Measurements from ENCODE around the gene PLVAP.

Gene PLVAP, protein sequence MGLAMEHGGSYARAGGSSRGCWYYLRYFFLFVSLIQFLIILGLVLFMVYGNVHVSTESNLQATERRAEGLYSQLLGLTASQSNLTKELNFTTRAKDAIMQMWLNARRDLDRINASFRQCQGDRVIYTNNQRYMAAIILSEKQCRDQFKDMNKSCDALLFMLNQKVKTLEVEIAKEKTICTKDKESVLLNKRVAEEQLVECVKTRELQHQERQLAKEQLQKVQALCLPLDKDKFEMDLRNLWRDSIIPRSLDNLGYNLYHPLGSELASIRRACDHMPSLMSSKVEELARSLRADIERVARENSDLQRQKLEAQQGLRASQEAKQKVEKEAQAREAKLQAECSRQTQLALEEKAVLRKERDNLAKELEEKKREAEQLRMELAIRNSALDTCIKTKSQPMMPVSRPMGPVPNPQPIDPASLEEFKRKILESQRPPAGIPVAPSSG

DNA sequence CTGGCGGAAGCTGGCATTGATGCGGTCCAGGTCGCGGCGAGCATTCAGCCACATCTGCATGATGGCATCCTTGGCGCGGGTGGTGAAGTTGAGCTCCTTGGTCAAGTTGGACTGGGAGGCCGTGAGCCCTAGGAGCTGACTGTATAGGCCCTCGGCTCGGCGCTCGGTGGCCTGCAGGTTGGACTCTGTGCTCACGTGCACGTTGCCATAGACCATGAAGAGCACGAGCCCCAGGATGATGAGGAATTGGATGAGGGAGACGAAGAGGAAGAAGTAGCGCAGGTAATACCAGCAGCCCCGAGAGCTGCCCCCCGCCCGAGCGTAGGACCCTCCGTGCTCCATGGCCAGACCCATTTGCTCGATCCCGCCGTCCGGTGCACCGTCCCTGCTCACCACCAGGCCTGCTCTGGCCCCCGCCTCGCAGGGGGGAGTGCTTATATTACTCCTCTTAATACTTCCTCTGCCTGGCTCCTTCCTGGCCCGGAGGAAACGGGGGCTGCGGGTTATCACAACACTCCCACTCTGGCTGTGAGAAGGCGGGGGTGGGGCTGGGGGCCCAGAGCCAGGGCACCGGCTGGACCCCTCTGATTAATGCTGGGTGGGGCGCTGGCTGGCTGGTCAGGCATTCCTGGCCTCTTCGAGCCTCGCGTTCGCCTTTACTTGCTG is at the start of gene PLVAP:
TSS of gene PLVAP (minus strand) at position 408 of the 666 bp plus-strand sequence. CDS start at position 354, 54 bp downstream.
- H3K36me3 ChIP-seq (ENCODE audit: control insufficient read depth, insufficient read depth, low read length, severe bottlenecking) = no peaks in the 10 kb centered on the region
- no peaks in the 10 kb centered on the region for H3K9me3 ChIP-seq (ENCODE audit: control insufficient read depth, low read length)
- no peak for DNase-seq (ENCODE audit: low read depth)
- no peaks in the 10 kb centered on the region for H3K4me1 ChIP-seq (ENCODE audit: control insufficient read depth, insufficient read depth, low read length)
- H3K4me3 ChIP-seq (ENCODE audit: low read length) = no peak within 1 kb of the TSS
- no peak within 1 kb of the TSS for H3K9ac ChIP-seq (ENCODE audit: low read length)
- peaks cover 22% of the 10 kb centered on the region for H3K27me3 ChIP-seq (replicated peaks; ENCODE audit: control insufficient read depth, insufficient read depth, low read length)

DNA sequence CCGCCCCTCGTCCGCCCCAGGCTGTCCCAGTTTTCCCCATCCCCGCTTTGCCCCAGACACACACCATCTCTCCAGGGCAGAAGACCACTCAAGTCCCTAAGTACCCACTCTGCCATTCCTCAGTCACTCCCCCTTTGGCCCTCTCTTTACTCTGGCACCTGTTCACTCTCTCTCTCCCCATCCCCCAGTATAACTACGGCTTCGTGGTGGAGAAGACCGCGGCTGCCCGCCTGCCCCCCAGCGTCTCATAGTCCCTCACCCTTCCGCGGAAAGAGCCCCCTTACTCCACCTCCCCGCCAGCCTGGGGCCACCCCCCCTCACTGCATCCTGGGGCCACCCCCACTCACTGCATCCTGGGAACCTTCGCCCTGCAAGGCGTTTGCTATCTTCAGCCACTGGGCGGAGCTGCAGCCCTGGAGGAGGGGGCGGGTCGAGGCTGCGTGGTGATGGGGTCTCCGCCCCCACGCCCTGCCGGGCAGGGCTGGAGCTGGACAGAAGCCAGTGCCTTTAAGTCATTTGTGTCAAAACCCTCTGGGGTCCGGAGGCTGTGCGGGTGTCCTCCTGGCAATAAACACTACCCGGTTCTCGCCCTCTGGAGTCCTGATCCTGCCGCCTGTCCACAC is 47.7 kb upstream of the PLVAP start:
- H3K4me1 ChIP-seq (ENCODE audit: control insufficient read depth, insufficient read depth, low read length) = peaks cover 12% of the 10 kb centered on the region
- no peak overlapping the region for H3K9ac ChIP-seq (ENCODE audit: low read length)
- no peaks in the 10 kb centered on the region for H3K9me3 ChIP-seq (ENCODE audit: control insufficient read depth, low read length)
- peak; percentile 19 for DNase-seq (ENCODE audit: low read depth)
- H3K36me3 ChIP-seq (ENCODE audit: control insufficient read depth, insufficient read depth, low read length, severe bottlenecking) = peaks cover 6% of the 10 kb centered on the region
- H3K4me3 ChIP-seq (ENCODE audit: low read length) = no peak overlapping the region
- no peaks in the 10 kb centered on the region for H3K27me3 ChIP-seq (replicated peaks; ENCODE audit: control insufficient read depth, insufficient read depth, low read length)

DNA sequence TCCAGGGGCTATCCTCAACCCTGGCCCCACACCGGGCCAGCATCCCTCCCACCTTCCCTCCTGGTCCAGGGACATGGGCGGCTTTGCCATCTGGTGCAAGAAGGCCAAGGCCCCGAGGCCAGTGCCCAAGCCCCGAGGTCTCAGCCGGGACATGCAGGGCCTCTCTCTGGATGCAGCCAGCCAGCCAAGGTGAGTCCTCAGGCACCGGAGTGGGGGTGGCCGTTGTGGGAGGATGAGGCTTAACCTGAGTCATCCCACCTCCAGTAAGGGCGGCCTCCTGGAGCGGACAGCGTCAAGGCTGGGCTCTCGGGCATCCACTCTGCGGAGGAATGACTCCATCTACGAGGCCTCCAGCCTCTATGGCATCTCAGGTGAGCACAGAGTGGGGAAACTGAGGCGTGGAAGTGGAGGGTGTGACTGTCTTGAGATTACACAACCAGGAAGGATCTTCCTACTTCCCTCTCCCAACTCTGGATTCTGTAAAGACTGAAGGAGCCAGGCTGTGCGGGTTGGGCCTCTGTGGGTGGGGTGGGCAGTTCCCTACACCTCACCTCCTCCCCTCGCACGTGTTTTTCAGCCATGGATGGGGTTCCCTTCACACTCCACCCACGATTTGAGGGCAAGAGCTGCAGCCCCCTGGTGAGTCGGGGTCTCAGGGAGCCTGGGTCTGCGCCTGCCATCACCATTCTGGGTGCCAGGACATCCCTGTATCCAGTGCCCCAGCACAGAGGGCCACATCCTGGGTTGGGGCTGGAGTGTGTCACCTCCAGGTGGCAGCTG is 46.5 kb upstream of the PLVAP start:
- no peaks in the 10 kb centered on the region for H3K9me3 ChIP-seq (ENCODE audit: control insufficient read depth, low read length)
- no peaks in the 10 kb centered on the region for H3K27me3 ChIP-seq (replicated peaks; ENCODE audit: control insufficient read depth, insufficient read depth, low read length)
- peaks cover 6% of the 10 kb centered on the region for H3K36me3 ChIP-seq (ENCODE audit: control insufficient read depth, insufficient read depth, low read length, severe bottlenecking)
- peaks cover 14% of the 10 kb centered on the region for H3K4me1 ChIP-seq (ENCODE audit: control insufficient read depth, insufficient read depth, low read length)
- H3K9ac ChIP-seq (ENCODE audit: low read length) = no peak overlapping the region
- no peak for DNase-seq (ENCODE audit: low read depth)
- H3K4me3 ChIP-seq (ENCODE audit: low read length) = no peak overlapping the region

DNA sequence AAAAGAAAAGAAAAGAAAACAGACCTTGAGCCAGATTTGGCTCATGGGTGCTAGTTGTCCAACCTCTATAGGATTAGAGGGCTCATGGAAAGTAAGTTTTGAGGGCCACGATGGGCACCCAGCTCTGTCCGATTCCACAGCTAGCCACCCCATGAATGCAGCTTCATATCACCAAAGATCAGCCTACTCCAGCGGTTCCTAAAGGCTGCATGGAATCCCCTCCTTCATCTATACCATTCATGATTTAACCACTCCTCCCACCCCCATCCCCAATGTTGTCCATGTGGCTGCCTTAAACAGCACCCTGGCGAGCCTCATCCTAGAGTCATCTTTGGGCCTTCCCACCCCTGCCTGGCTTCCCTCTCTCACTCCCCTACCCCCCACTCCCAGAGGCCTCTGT is 44.8 kb upstream of the PLVAP start:
- Histone ChIP-seq H3K36me3 (ENCODE audit: control insufficient read depth, insufficient read depth, low read length, severe bottlenecking) (peaks cover 6% of the 10 kb centered on the region), H3K9me3 (ENCODE audit: control insufficient read depth, low read length) (no peaks in the 10 kb centered on the region), H3K9ac (ENCODE audit: low read length) (no peak overlapping the region), H3K27me3 (replicated peaks; ENCODE audit: control insufficient read depth, insufficient read depth, low read length) (no peaks in the 10 kb centered on the region), H3K4me3 (ENCODE audit: low read length) (no peak overlapping the region), H3K4me1 (ENCODE audit: control insufficient read depth, insufficient read depth, low read length) (peaks cover 15% of the 10 kb centered on the region)
- DNase-seq (ENCODE audit: low read depth) = no peak

DNA sequence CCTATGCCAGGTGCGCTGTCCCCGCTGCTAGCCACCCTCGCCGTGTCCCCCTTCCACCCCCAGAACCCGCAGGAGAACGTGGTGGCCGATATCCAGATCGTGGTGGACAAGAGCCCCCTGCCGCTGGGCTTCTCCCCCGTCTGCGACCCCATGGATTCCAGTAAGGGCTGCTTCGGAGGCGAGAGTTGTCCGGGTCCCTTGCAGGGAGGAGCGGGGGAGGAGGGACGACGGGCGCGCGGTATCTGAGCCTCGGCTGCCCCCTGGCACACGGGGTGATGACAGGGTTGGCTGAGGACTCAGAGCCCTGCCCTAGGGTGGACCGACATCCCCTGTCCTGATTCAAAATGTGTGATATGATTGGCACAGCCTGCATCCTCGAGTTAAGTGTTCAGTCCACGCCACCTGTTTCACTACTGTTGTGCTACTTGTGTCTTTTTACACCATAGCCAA is 43.4 kb upstream of the PLVAP start:
- H3K4me1 ChIP-seq (ENCODE audit: control insufficient read depth, insufficient read depth, low read length) = peaks cover 18% of the 10 kb centered on the region
- peak overlapping the region; percentile 90 for H3K9ac ChIP-seq (ENCODE audit: low read length)
- H3K9me3 ChIP-seq (ENCODE audit: control insufficient read depth, low read length) = no peaks in the 10 kb centered on the region
- peaks cover 6% of the 10 kb centered on the region for H3K36me3 ChIP-seq (ENCODE audit: control insufficient read depth, insufficient read depth, low read length, severe bottlenecking)
- H3K4me3 ChIP-seq (ENCODE audit: low read length) = peak overlapping the region; percentile 96
- DNase-seq (ENCODE audit: low read depth) = no peak
- no peaks in the 10 kb centered on the region for H3K27me3 ChIP-seq (replicated peaks; ENCODE audit: control insufficient read depth, insufficient read depth, low read length)

DNA sequence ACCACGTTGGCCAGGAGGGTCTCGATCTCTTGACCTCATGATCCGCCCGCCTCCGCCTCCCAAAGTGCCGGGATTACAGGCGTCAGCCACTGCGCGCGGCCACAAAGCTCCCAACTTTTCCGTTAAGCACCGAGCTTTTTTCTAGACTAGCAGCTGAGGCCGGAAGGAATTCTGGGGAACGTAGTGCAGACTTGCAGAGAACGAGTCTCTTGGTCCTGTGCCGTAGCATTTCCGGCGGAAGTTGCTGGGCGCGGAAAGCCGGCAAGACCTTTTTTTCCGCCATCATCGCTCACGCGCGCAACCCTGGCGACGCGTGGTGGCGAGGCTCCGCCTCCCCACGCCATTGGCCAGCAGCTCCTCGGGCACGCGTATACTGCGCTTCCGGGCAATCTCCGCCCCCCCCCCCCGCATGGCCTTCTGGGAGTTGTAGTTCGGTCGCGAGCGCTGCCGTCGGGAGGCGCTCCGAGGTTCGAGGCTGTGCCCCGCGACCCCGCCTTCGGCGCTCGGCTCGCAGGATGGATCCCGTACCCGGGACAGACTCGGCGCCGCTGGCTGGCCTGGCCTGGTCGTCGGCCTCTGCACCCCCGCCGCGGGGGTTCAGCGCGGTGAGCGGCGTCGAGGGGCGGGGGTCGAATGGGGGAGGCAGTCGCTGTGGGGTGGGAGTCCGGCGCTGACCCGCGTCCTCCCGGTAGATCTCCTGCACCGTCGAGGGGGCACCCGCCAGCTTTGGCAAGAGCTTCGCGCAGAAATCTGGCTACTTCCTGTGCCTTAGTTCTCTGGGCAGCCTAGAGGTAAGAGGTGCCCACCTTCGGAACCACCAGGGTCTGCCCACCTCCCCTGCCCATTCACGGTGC is 42.7 kb upstream of the PLVAP start, which contains the start of gene MVB12A:
TSS of gene MVB12A (plus strand) at position 427 of the 854 bp plus-strand sequence. CDS start at position 516, 89 bp downstream.
- H3K4me3 ChIP-seq (ENCODE audit: low read length) = peak within 1 kb of the TSS; percentile 96
- no peaks in the 10 kb centered on the region for H3K27me3 ChIP-seq (replicated peaks; ENCODE audit: control insufficient read depth, insufficient read depth, low read length)
- H3K36me3 ChIP-seq (ENCODE audit: control insufficient read depth, insufficient read depth, low read length, severe bottlenecking) = peaks cover 6% of the 10 kb centered on the region
- peak; percentile 99 for DNase-seq (ENCODE audit: low read depth)
- H3K9ac ChIP-seq (ENCODE audit: low read length) = peak within 1 kb of the TSS; percentile 90
- peaks cover 18% of the 10 kb centered on the region for H3K4me1 ChIP-seq (ENCODE audit: control insufficient read depth, insufficient read depth, low read length)
- no peaks in the 10 kb centered on the region for H3K9me3 ChIP-seq (ENCODE audit: control insufficient read depth, low read length)

DNA sequence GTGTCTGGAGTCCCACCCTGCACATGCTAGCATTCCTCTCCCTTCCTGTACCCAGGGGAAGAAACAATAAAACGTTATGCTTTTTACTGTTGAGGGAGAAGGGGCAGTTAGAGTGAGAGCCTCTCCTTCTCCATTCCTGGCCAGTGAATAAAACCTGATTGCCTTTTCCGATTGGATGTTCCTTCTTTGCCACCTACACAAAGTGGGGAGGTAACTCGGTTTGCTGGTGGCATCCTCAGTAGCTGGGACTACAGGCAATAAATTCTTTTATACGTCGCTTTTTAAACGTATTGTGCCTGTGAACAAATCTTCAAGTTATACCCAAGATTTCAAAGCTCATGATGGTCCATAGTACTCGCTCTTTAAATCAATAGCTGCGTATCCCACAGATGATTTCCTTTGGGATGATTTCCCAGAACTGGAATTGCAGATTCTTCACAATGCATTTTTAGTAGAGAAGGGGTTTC is 42.0 kb upstream of the PLVAP start:
- Histone ChIP-seq H3K27me3 (replicated peaks; ENCODE audit: control insufficient read depth, insufficient read depth, low read length) (no peaks in the 10 kb centered on the region), H3K9ac (ENCODE audit: low read length) (peak overlapping the region; percentile 86), H3K4me3 (ENCODE audit: low read length) (peak overlapping the region; percentile 82), H3K4me1 (ENCODE audit: control insufficient read depth, insufficient read depth, low read length) (peaks cover 18% of the 10 kb centered on the region), H3K36me3 (ENCODE audit: control insufficient read depth, insufficient read depth, low read length, severe bottlenecking) (peaks cover 6% of the 10 kb centered on the region), H3K9me3 (ENCODE audit: control insufficient read depth, low read length) (no peaks in the 10 kb centered on the region)
- no peak for DNase-seq (ENCODE audit: low read depth)

DNA sequence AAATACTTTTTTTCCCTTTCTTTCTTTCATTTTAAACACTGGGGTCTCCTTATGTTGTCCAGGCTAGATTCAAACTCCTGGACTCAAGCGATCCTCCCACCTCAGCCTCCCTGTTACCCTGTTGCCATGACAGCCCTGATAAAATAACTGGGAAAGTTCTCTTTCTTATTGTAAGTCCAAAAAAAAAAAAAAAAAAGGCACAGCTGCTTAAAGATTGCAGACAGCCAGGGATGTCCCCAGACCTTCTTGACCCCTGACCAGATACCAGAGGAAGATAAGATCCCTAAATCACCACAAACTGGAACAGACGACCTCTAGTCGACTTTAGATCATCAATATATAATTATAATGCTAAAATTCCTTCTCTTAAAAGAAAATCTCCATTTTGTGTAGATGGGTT is 41.6 kb upstream of the PLVAP start:
- Histone ChIP-seq H3K4me1 (ENCODE audit: control insufficient read depth, insufficient read depth, low read length) (peaks cover 18% of the 10 kb centered on the region), H3K36me3 (ENCODE audit: control insufficient read depth, insufficient read depth, low read length, severe bottlenecking) (peaks cover 4% of the 10 kb centered on the region), H3K9me3 (ENCODE audit: control insufficient read depth, low read length) (no peaks in the 10 kb centered on the region), H3K27me3 (replicated peaks; ENCODE audit: control insufficient read depth, insufficient read depth, low read length) (no peaks in the 10 kb centered on the region), H3K9ac (ENCODE audit: low read length) (peak overlapping the region; percentile 86), H3K4me3 (ENCODE audit: low read length) (peak overlapping the region; percentile 82)
- DNase-seq (ENCODE audit: low read depth) = no peak

DNA sequence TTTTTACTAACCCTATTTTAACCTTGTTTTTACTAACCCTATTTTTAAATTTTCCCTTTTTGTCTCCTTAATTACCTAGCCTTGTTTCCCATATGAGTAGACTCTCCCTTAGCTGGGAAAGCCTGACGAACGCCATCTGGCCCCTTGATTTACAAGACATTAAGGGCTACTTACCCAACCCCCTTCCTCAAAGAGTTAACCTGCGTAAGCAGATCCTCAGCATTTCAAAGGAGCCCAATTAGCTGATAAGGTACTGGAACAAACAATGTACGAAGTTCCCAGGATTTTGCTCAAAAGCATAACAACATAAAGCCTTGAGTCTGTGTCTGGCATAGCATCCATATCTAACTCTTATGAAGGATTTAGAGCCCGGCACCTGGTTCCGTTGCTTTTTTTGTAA is 38.0 kb upstream of the PLVAP start:
- Histone ChIP-seq H3K9me3 (ENCODE audit: control insufficient read depth, low read length) (no peaks in the 10 kb centered on the region), H3K4me3 (ENCODE audit: low read length) (no peak overlapping the region), H3K4me1 (ENCODE audit: control insufficient read depth, insufficient read depth, low read length) (peaks cover 12% of the 10 kb centered on the region), H3K9ac (ENCODE audit: low read length) (peak overlapping the region; percentile 60), H3K27me3 (replicated peaks; ENCODE audit: control insufficient read depth, insufficient read depth, low read length) (no peaks in the 10 kb centered on the region), H3K36me3 (ENCODE audit: control insufficient read depth, insufficient read depth, low read length, severe bottlenecking) (no peaks in the 10 kb centered on the region)
- no peak for DNase-seq (ENCODE audit: low read depth)

DNA sequence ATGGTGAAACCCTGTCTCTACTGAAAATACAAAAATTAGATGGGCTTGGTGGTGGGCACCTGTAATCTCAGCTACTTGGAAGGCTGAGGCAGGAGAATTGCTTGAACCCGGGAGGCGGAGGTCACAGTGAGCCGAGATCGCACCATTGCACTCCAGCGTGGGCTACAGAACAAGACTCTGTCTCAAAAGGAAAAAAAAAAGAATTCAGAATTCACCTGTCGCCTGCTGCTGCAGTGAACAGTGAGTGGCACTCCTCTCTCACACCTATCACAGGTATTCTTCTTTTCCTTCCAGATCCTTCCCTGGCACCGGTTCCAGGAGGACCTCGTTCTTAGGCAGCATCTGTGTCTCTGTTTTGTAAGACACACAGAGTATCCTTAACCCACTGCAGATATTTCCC is 37.0 kb upstream of the PLVAP start:
- Histone ChIP-seq H3K4me1 (ENCODE audit: control insufficient read depth, insufficient read depth, low read length) (peaks cover 9% of the 10 kb centered on the region), H3K9me3 (ENCODE audit: control insufficient read depth, low read length) (no peaks in the 10 kb centered on the region), H3K4me3 (ENCODE audit: low read length) (no peak overlapping the region), H3K27me3 (replicated peaks; ENCODE audit: control insufficient read depth, insufficient read depth, low read length) (no peaks in the 10 kb centered on the region), H3K9ac (ENCODE audit: low read length) (no peak overlapping the region), H3K36me3 (ENCODE audit: control insufficient read depth, insufficient read depth, low read length, severe bottlenecking) (no peaks in the 10 kb centered on the region)
- DNase-seq (ENCODE audit: low read depth) = no peak

Measured in adipocyte (in vitro differentiated cells).